DND-41 (cell line): Measurements from ENCODE around the gene INTS12.

Experiments used
- ATAC-seq: fragments of 200-7000 bp; cut with Tn5 transposase; 3 replicates; pipeline ENCODE4 v1.9.1; 2021; ENCODE audit warnings: low read depth; ENCODE audit not compliant: insufficient read depth
- DNase-seq: peaks from one replicate; pipeline ENCODE4 v3.0.0-alpha.2; 2020
- H2AFZ ChIP-seq: 2 replicates; pipeline ENCODE4 v1.6.0; 2012; ENCODE audit warnings: low read depth, low read length
- H3K27ac ChIP-seq: 2 replicates; pipeline ENCODE4 v1.5.1; 2012; ENCODE audit warnings: low read length, inconsistent platforms
- H3K27me3 ChIP-seq: fragments of 200-600 bp; sonication (generic); 2 replicates; pipeline ENCODE4 v1.6.0; 2012; ENCODE audit warnings: low read length, mild to moderate bottlenecking, inconsistent platforms; ENCODE audit not compliant: insufficient read depth, poor library complexity
- H3K36me3 ChIP-seq: 2 replicates; pipeline ENCODE4 v1.5.1; 2012; ENCODE audit warnings: low read length, inconsistent platforms; ENCODE audit not compliant: insufficient read depth
- H3K4me1 ChIP-seq: 2 replicates; pipeline ENCODE4 v1.5.1; 2012; ENCODE audit warnings: mild to moderate bottlenecking, low read length; ENCODE audit not compliant: insufficient read depth
- H3K4me2 ChIP-seq: 2 replicates; pipeline ENCODE4 v1.6.0; 2012; ENCODE audit warnings: mild to moderate bottlenecking, moderate library complexity, low read length, inconsistent platforms; ENCODE audit not compliant: insufficient read depth
- H3K4me3 ChIP-seq, 2 experiments: fragments of 200-600 bp in 1 of 2; shearing (Covaris generic) in 1 of 2; 2 replicates each; pipeline ENCODE4 v1.5.1; 2012 to 2016; ENCODE audit warnings: inconsistent platforms in 2 of 2, low read length in 2 of 2, mild to moderate bottlenecking in 2 of 2, low read depth in 1 of 2, moderate library complexity in 1 of 2
- H3K79me2 ChIP-seq: 2 replicates; pipeline ENCODE4 v1.6.0; 2012; ENCODE audit warnings: low read length, inconsistent platforms; ENCODE audit not compliant: insufficient read depth
- H3K9ac ChIP-seq: 2 replicates; pipeline ENCODE4 v1.6.0; 2012; ENCODE audit warnings: low read depth, mild to moderate bottlenecking, inconsistent platforms, low read length, moderate library complexity
- H3K9me3 ChIP-seq: 2 replicates; pipeline ENCODE4 v1.5.1; 2012; ENCODE audit warnings: low read length, moderate library complexity, mild to moderate bottlenecking, inconsistent platforms; ENCODE audit not compliant: insufficient read depth, severe bottlenecking
- H4K20me1 ChIP-seq: 2 replicates; pipeline ENCODE4 v1.6.0; 2012; ENCODE audit warnings: low read length; ENCODE audit not compliant: insufficient read depth
- CTCF ChIP-seq: IDR thresholded peaks from 2 replicates; pipeline ENCODE4 v1.5.1; 2012; ENCODE audit warnings: borderline replicate concordance, low read length, moderate library complexity, mild to moderate bottlenecking; ENCODE audit not compliant: poor library complexity, severe bottlenecking; ENCODE audit errors: extremely low read depth
- EZH2 ChIP-seq: IDR thresholded peaks from 3 replicates; pipeline ENCODE4 v1.6.1; 2012; ENCODE audit warnings: borderline replicate concordance, low read depth, mild to moderate bottlenecking, moderate library complexity, low read length, inconsistent platforms; ENCODE audit not compliant: severe bottlenecking

Gene INTS12

GRCh38 chr4:105683038-105683437, 25.5 kb downstream of the INTS12 start:
- Histone ChIP-seq H3K4me3 (no peak overlapping the region), H3K79me2 (no peaks in the 10 kb centered on the region), H3K36me3 (peaks cover 46% of the 10 kb centered on the region), H3K27ac (no peak overlapping the region), H3K4me2 (no peak overlapping the region), H3K4me1 (no peaks in the 10 kb centered on the region), H3K9ac (no peak overlapping the region), H3K9me3 (no peaks in the 10 kb centered on the region), H2AFZ (no peak overlapping the region), H4K20me1 (no peaks in the 10 kb centered on the region), H3K27me3 (no peaks in the 10 kb centered on the region)
- ATAC-seq = no peak
- TF ChIP-seq CTCF = no peak
- no peak for TF ChIP-seq EZH2
- no peak for DNase-seq

- Histone ChIP-seq H3K9me3 (no peaks in the 10 kb centered on the region), H3K4me2 (no peak overlapping the region), H2AFZ (no peak overlapping the region), H3K36me3 (peaks cover 25% of the 10 kb centered on the region), H3K4me3 (no peak overlapping the region), H3K4me1 (no peaks in the 10 kb centered on the region), H3K27ac (no peak overlapping the region), H3K79me2 (no peaks in the 10 kb centered on the region), H3K27me3 (no peaks in the 10 kb centered on the region), H3K9ac (no peak overlapping the region), H4K20me1 (no peaks in the 10 kb centered on the region)
- TF ChIP-seq EZH2 (no peak), CTCF (no peak)
- ATAC-seq (no peak), DNase-seq (no peak)
Measured at GRCh38 chr4:105679186-105679585, 29.3 kb downstream of the INTS12 start.

- H3K27ac ChIP-seq = no peak overlapping the region
- H3K4me3 ChIP-seq = no peak overlapping the region
- H3K27me3 ChIP-seq = no peaks in the 10 kb centered on the region
- H4K20me1 ChIP-seq = no peaks in the 10 kb centered on the region
- no peak for DNase-seq
- H3K79me2 ChIP-seq = no peaks in the 10 kb centered on the region
- H3K9ac ChIP-seq = no peak overlapping the region
- H3K4me2 ChIP-seq = no peak overlapping the region
- peaks cover 11% of the 10 kb centered on the region; the same call in 1 of the 2 replicates for H3K36me3 ChIP-seq
- TF ChIP-seq CTCF (no peak), EZH2 (no peak)
- H2AFZ ChIP-seq = no peak overlapping the region
- H3K9me3 ChIP-seq = no peaks in the 10 kb centered on the region
- no peaks in the 10 kb centered on the region for H3K4me1 ChIP-seq
- no peak for ATAC-seq
Measured at GRCh38 chr4:105677709-105678108, 30.8 kb downstream of the INTS12 start.

- no peak overlapping the region for H3K4me3 ChIP-seq
- no peak overlapping the region for H3K9ac ChIP-seq
- no peaks in the 10 kb centered on the region for H3K36me3 ChIP-seq
- ATAC-seq = no peak
- no peaks in the 10 kb centered on the region for H4K20me1 ChIP-seq
- H3K27ac ChIP-seq = no peak overlapping the region
- no peak overlapping the region for H3K4me2 ChIP-seq
- no peak for TF ChIP-seq EZH2
- no peak for TF ChIP-seq CTCF
- H3K27me3 ChIP-seq = no peaks in the 10 kb centered on the region
- no peak for DNase-seq
- no peaks in the 10 kb centered on the region for H3K9me3 ChIP-seq
- H2AFZ ChIP-seq = no peak overlapping the region
- no peaks in the 10 kb centered on the region for H3K4me1 ChIP-seq
- H3K79me2 ChIP-seq = no peaks in the 10 kb centered on the region
Measured at GRCh38 chr4:105674011-105674410, 34.5 kb downstream of the INTS12 start.
